Dermis lymphatic vessel endothelial cell (primary cell): ENCODE measurements around the gene BTBD6. TPM values are rescaled to one million over a fixed set of nuclear protein-coding genes. Genes with fewer than 3 reads are reported as not detected.

Source experiments
- total RNA-seq: library from RNA; depleted of rRNA; stranded (reverse); fragments of >200 nt; gene quantifications from 2 replicates; pipeline ENCODE4 v1.2.1, GENCODE V29; 2014

Gene BTBD6
- total RNA-seq = 36.4 and 45.5 TPM in 2 replicates

GRCh38 chr14:105248368-105249181, at the start of gene BTBD6:
BTBD6 (plus strand) TSS chr14:105248533; CDS start chr14:105248712, 179 bp downstream.

Other genes with a start within 250 kb of the BTBD6 start
- gene CDCA4, start 227.4 kb upstream of the BTBD6 start, total RNA-seq = 19.9 and 21.3 TPM in 2 replicates
- not detected in 2 replicates for gene GPR132, start 183.1 kb upstream of the BTBD6 start, total RNA-seq
- gene JAG2, start 79.8 kb upstream of the BTBD6 start, total RNA-seq = 26.6 and 37.9 TPM in 2 replicates
- gene NUDT14, start 67.2 kb upstream of the BTBD6 start, total RNA-seq = 78.3 and 80.1 TPM in 2 replicates
- gene BRF1, start 52.5 kb downstream of the BTBD6 start, total RNA-seq = 24.4 and 28.6 TPM in 2 replicates
- gene PACS2, start 66.2 kb downstream of the BTBD6 start, total RNA-seq = 37.6 and 37.7 TPM in 2 replicates
- gene TEX22, start 150.0 kb downstream of the BTBD6 start, total RNA-seq = under 0.01 and 0.09 TPM in 2 replicates
- gene MTA1, start 171.3 kb downstream of the BTBD6 start, total RNA-seq = 19.9 and 26.9 TPM in 2 replicates
- 115 and 150 TPM in 2 replicates for gene CRIP2, start 226.3 kb downstream of the BTBD6 start, total RNA-seq
- gene CRIP1, start 238.4 kb downstream of the BTBD6 start, total RNA-seq = 0.54 and 0.86 TPM in 2 replicates
- 3.1 and 4.1 TPM in 2 replicates for gene TEDC1, start 242.7 kb downstream of the BTBD6 start, total RNA-seq